ENCODE results near the gene AKT3.

DNA sequence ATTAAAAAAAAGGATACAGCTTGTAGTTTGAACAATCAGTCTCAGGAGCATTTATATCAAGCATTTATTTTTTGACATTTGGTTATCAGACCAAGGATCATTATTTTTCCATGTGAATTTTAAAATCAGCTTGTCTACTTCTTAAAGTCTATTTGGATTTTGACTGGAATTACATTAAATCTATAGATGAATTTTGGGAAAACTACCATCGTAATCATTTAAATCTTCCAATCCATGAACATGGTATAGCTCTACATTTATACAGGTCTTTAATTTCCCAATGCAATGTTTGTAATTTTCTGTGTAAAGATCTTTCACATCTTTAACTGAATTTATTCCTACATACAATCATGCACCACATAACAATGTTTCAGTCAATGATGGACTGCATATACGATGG lies 203.2 kb downstream of the AKT3 start:
- TF ChIP-seq POLR2A (IDR thresholded peaks at IDR 0.05) (no peak), POLR2AphosphoS5 (IDR thresholded peaks at IDR 0.05) (no peak)

All from suprapubic skin (tissue), 4 donors.